Measurements from ENCODE around the gene UBAC1.
"Not testable (repeated sequence)": the region's sequence is repeated elsewhere in the genome, so short reads cannot be mapped to it uniquely, and the experiment has no call there.

UBAC1 gene

GRCh38 chr9:135975834-135976233 lies 14.7 kb upstream of the UBAC1 start:
- DNase-seq: peak; percentile 39

- no peak for DNase-seq
These were observed 13.0 kb upstream of the UBAC1 start for GRCh38 chr9:135974220-135974573.

GRCh38 chr9:135973277-135974219 lies 12.4 kb upstream of the UBAC1 start:
- no peak for DNase-seq

GRCh38 chr9:135971892-135972291 lies 10.7 kb upstream of the UBAC1 start:
- peak; percentile 98 for DNase-seq

- no peak for DNase-seq
These were observed 10.1 kb upstream of the UBAC1 start for GRCh38 chr9:135971111-135971766.

- no peak for DNase-seq
These were observed 9.1 kb upstream of the UBAC1 start for GRCh38 chr9:135970128-135970815.

- no peak for DNase-seq
These were observed 8.0 kb upstream of the UBAC1 start for GRCh38 chr9:135969064-135969683.

- no peak for DNase-seq
These were observed 7.4 kb upstream of the UBAC1 start for GRCh38 chr9:135968601-135969000.

- no peak for DNase-seq
These were observed 6.9 kb upstream of the UBAC1 start for GRCh38 chr9:135968083-135968476.

GRCh38 chr9:135966916-135967260 lies 5.7 kb upstream of the UBAC1 start:
- DNase-seq: not testable (repeated sequence)

GRCh38 chr9:135965124-135965756 lies 4.1 kb upstream of the UBAC1 start:
- no peak for DNase-seq

GRCh38 chr9:135963938-135964337 lies 2.8 kb upstream of the UBAC1 start:
- no peak for DNase-seq

GRCh38 chr9:135963338-135963737 lies 2.2 kb upstream of the UBAC1 start:
- DNase-seq: no peak

GRCh38 chr9:135962696-135963307 lies 1.6 kb upstream of the UBAC1 start:
- no peak for DNase-seq

GRCh38 chr9:135961811-135962695 lies 880 bp upstream of the UBAC1 start:
- no peak for DNase-seq

- DNase-seq: peak; percentile 35
These were observed 529 bp downstream of the UBAC1 start for GRCh38 chr9:135960411-135961276.

GRCh38 chr9:135959814-135960213 lies 1.4 kb downstream of the UBAC1 start:
- no peak for DNase-seq

GRCh38 chr9:135958485-135958884 lies 2.7 kb downstream of the UBAC1 start:
- DNase-seq: no peak

GRCh38 chr9:135957431-135957830 lies 3.7 kb downstream of the UBAC1 start:
- DNase-seq: no peak

- DNase-seq: no peak
These were observed 4.4 kb downstream of the UBAC1 start for GRCh38 chr9:135956802-135957174.
